Measurements from ENCODE around the gene LYRM9. TPM values are rescaled to one million over a fixed set of nuclear protein-coding genes. Genes with fewer than 3 reads are reported as not detected.

Gene LYRM9
- total RNA-seq, 1 experiment from 2014 or later = 6.4 TPM

DNA sequence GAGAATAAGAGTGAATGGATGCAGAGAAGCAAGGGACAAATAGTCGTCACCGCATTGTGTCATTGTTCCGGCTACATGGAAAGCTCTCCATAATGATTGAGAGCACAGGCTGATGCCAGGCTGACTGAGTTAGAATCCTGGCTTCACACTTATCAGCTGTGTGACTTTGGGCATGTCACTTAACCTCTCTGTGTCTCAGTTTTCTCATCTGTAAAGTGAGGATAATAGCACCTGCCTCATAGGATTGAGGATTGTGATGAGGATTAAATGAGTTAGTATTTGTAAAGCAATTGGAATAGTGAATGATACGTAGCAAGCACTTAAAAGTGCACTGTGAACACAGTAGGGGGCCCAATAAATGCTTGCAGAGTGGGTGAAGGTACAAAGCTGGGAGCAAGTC is 45.7 kb upstream of the LYRM9 start:
- H3K4me3 Mint-ChIP-seq (ENCODE audit: unreplicated experiment) = no peak overlapping the region

DNA sequence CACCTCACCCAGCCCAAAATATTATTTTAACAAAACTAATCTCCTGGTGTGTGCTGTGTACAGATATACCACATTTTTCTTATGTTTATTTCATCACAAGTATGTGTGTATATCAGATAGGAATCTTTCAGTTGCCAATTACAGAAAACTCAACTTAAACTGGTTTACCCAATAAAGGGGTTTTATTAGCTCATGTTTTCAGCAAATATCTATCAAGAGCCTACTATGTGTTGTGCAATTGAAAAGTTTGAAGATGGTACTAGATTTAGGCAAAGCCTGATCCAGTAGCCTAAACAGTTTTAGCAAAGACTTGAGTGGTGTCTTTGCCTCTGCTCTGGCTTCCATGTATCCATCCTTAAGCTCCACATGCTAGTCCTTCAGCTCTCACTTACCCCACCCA is 45.1 kb upstream of the LYRM9 start:
- no peak for TF ChIP-seq CTCF (IDR thresholded peaks at IDR 0.05; ENCODE audit: unreplicated experiment)
- intact Hi-C loops (cut with micrococcal nuclease) = no loop called here
- no peaks in the 10 kb centered on the region for H3K9me3 Mint-ChIP-seq (ENCODE audit: unreplicated experiment)
- no peaks in the 10 kb centered on the region for H3K36me3 Mint-ChIP-seq (ENCODE audit: insufficient read depth, unreplicated experiment)
- no peak overlapping the region for H3K27ac Mint-ChIP-seq (ENCODE audit: low read depth, unreplicated experiment)
- BruUV-seq (replicated peaks) = no TSS peak
- POLR2A ChIA-PET = interaction anchor here (1.2 kb wide), 1 partner anchor 10 kb away, joined by 3 read pairs; no protein-coding TSS in a partner anchor
- CTCF ChIA-PET = interaction anchor here (0.6 to 0.9 kb wide), 2 partner anchors 124 to 155 kb away, joined by 3 to 6 read pairs; no protein-coding TSS in a partner anchor
- H3K27me3 Mint-ChIP-seq (ENCODE audit: insufficient read depth, unreplicated experiment) = peaks cover 18% of the 10 kb centered on the region
- no peak for DNase-seq (ENCODE audit: unreplicated experiment)
- no peak overlapping the region for H3K4me3 Mint-ChIP-seq (ENCODE audit: unreplicated experiment)
- no peaks in the 10 kb centered on the region for H3K4me1 Mint-ChIP-seq (ENCODE audit: insufficient read depth, unreplicated experiment)

More for the DNA sequence above, 45.7 kb upstream of the LYRM9 start:
- no peak for DNase-seq (ENCODE audit: unreplicated experiment)
- Mint-ChIP-seq H3K27ac (ENCODE audit: low read depth, unreplicated experiment) (no peak overlapping the region), H3K9me3 (ENCODE audit: unreplicated experiment) (no peaks in the 10 kb centered on the region), H3K27me3 (ENCODE audit: insufficient read depth, unreplicated experiment) (peaks cover 18% of the 10 kb centered on the region), H3K4me1 (ENCODE audit: insufficient read depth, unreplicated experiment) (no peaks in the 10 kb centered on the region), H3K36me3 (ENCODE audit: insufficient read depth, unreplicated experiment) (no peaks in the 10 kb centered on the region)
- POLR2A ChIA-PET = interaction anchor here (1.2 kb wide), 1 partner anchor 10 kb away, joined by 3 read pairs; no protein-coding TSS in a partner anchor
- BruUV-seq (replicated peaks) = no TSS peak
- intact Hi-C loops (cut with micrococcal nuclease) = no loop called here
- CTCF ChIA-PET = interaction anchor here (0.6 to 0.9 kb wide), 3 partner anchors 46 to 155 kb away, joined by 3 to 6 read pairs (median 3); partner anchors contain the start of gene LYRM9
- TF ChIP-seq CTCF (IDR thresholded peaks at IDR 0.05; ENCODE audit: unreplicated experiment) = no peak

DNA sequence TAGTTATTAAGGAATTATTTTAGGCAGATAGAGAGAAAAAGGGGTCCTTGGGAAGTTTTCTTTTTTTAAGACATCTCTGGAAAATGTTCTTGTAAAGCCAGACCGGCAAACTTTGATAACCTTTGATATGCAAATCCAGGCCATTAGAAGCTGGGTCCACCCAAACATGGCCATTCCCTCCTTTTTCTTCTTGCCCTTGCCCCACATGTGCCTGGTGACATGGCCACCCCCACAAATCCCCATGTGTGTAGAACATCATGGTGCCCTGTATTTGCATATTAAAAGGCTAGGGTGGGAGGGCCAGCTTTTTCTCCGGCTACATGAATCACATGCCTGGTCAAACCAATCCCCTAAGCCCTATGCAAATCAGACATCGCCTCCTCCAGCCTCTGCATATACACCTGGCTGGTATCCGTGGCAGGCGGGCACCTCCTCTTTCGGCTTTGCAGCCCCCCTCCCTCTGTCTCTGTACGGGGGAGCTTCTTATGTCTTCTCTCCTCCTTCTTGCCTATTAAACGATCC is 43.9 kb upstream of the LYRM9 start:
- BruUV-seq (replicated peaks) = no TSS peak
- no peak for TF ChIP-seq CTCF (IDR thresholded peaks at IDR 0.05; ENCODE audit: unreplicated experiment)
- H3K36me3 Mint-ChIP-seq (ENCODE audit: insufficient read depth, unreplicated experiment) = no peaks in the 10 kb centered on the region
- H3K27ac Mint-ChIP-seq (ENCODE audit: low read depth, unreplicated experiment) = no peak overlapping the region
- no peaks in the 10 kb centered on the region for H3K4me1 Mint-ChIP-seq (ENCODE audit: insufficient read depth, unreplicated experiment)
- H3K27me3 Mint-ChIP-seq (ENCODE audit: insufficient read depth, unreplicated experiment) = peaks cover 18% of the 10 kb centered on the region
- H3K9me3 Mint-ChIP-seq (ENCODE audit: unreplicated experiment) = no peaks in the 10 kb centered on the region
- POLR2A ChIA-PET = no interaction called here
- DNase-seq (ENCODE audit: unreplicated experiment) = no peak
- intact Hi-C loops (cut with micrococcal nuclease) = no loop called here
- no peak overlapping the region for H3K4me3 Mint-ChIP-seq (ENCODE audit: unreplicated experiment)
- CTCF ChIA-PET = interaction anchor here (0.6 kb wide), 2 partner anchors 16 to 278 kb away, joined by 3 read pairs; no protein-coding TSS in a partner anchor

DNA sequence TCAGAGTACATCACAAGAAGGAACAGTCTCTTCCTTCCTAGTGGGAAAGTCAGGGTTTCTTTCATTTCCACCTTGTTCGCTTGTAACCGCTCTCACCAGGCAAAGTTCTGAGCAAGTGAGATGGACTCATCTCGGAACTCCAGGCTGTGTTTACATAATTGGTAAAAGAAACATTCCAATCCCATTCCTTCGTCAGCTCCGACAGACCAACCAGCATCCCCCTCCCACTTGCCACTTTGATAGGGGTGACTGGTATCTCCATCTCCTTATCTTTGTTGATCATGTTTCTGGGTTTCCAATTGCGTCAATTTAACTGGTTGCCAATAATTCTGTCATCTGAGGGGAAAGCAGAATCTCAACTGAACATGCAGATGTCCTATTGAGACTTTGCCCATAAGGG is 36.8 kb upstream of the LYRM9 start:
- TF ChIP-seq CTCF (IDR thresholded peaks at IDR 0.05; ENCODE audit: unreplicated experiment) = no peak
- CTCF ChIA-PET = interaction anchor here (0.7 kb wide), 1 partner anchor 118 kb away, joined by 3 read pairs; no protein-coding TSS in a partner anchor
- POLR2A ChIA-PET = no interaction called here
- no peak overlapping the region for H3K27ac Mint-ChIP-seq (ENCODE audit: low read depth, unreplicated experiment)
- BruUV-seq (replicated peaks) = no TSS peak
- no peaks in the 10 kb centered on the region for H3K4me1 Mint-ChIP-seq (ENCODE audit: insufficient read depth, unreplicated experiment)
- H3K36me3 Mint-ChIP-seq (ENCODE audit: insufficient read depth, unreplicated experiment) = no peaks in the 10 kb centered on the region
- no peak for DNase-seq (ENCODE audit: unreplicated experiment)
- H3K4me3 Mint-ChIP-seq (ENCODE audit: unreplicated experiment) = no peak overlapping the region
- H3K9me3 Mint-ChIP-seq (ENCODE audit: unreplicated experiment) = no peaks in the 10 kb centered on the region
- intact Hi-C loops (cut with micrococcal nuclease) = no loop called here
- H3K27me3 Mint-ChIP-seq (ENCODE audit: insufficient read depth, unreplicated experiment) = peaks cover 8% of the 10 kb centered on the region
